Panc1 (cell line): ENCODE data around the gene ADM2.

Experiments used
- CTCF ChIP-seq: fragments of 450-650 bp; IDR thresholded peaks from 2 replicates; pipeline ENCODE4 v1.5.1; 2017; ENCODE audit warnings: mild to moderate bottlenecking
- POLR2AphosphoS5 ChIP-seq: IDR thresholded peaks from 2 replicates; pipeline ENCODE4 v1.6.1; 2012; ENCODE audit warnings: mild to moderate bottlenecking, low read depth, low read length, moderate library complexity

GRCh38 chr22:50467341-50467740 is 14.0 kb upstream of the ADM2 start:
- TF ChIP-seq CTCF (no peak), POLR2AphosphoS5 (no peak)
